PC-9 (cell line): Measurements from ENCODE around the gene TAC3. TPM values are rescaled to one million over a fixed set of nuclear protein-coding genes. Genes with fewer than 3 reads are reported as not detected.

Experiments used
- BruUV-seq: library from RNA; stranded (reverse); fragments of 400-500 nt; replicated peaks from 2 replicates; lab custom pipeline; 2021; lab: Mats Ljungman, UMichigan
- CTCF ChIA-PET: fragments of 300-600 bp; sonication (Branson Sonifier 250); formaldehyde crosslinking; loops from one replicate; lab custom pipeline; 2022; ENCODE audit warnings: antibody characterized with exemption; lab: Charles Lee
- POLR2A ChIA-PET: fragments of 300-600 bp; sonication (Branson Sonifier 250); formaldehyde crosslinking; loops from one replicate; lab custom pipeline; 2022; ENCODE audit warnings: antibody characterized with exemption; ENCODE audit not compliant: unreplicated experiment; lab: Charles Lee
- DNase-seq, 2 experiments: peaks; one replicate each; pipeline versions ENCODE4 v3.0.0 to v3.0.0-alpha.2; 2015 to 2022; ENCODE audit warnings: mixed read lengths in 1 of 2
- H2AFZ ChIP-seq: fragments of 200-600 bp; sonication (generic); 2 replicates; pipeline ENCODE4 v1.8.1; 2017; ENCODE audit warnings: antibody characterized with exemption
- H3F3A ChIP-seq: fragments of 200-600 bp; sonication (generic); 2 replicates; pipeline ENCODE4 v1.8.1; 2017; ENCODE audit warnings: antibody characterized with exemption, mild to moderate bottlenecking, low read depth; ENCODE audit not compliant: insufficient read depth
- H3K27ac ChIP-seq: fragments of 200-600 bp; sonication (generic); 2 replicates; pipeline ENCODE4 v1.6.1; 2016; ENCODE audit warnings: mixed run types
- H3K27me3 ChIP-seq: fragments of 200-600 bp; sonication (generic); 2 replicates; pipeline ENCODE4 v1.6.1; 2016; ENCODE audit warnings: low read depth, mixed run types; ENCODE audit not compliant: insufficient read depth
- H3K36me3 ChIP-seq: fragments of 200-600 bp; sonication (generic); 2 replicates; pipeline ENCODE4 v1.6.1; 2016; ENCODE audit warnings: low read depth, mixed run types
- H3K4me1 ChIP-seq: fragments of 200-600 bp; sonication (generic); replicated peaks from 2 replicates; pipeline ENCODE4 v1.6.1; 2016; ENCODE audit warnings: mixed run types; ENCODE audit not compliant: insufficient read depth
- H3K4me2 ChIP-seq: fragments of 200-600 bp; sonication (generic); 2 replicates; pipeline ENCODE4 v1.6.1; 2017; ENCODE audit warnings: mixed run types
- H3K4me3 ChIP-seq: fragments of 200-600 bp; sonication (generic); 2 replicates; pipeline ENCODE4 v1.6.1; 2016; ENCODE audit warnings: mixed run types
- H3K79me2 ChIP-seq: fragments of 200-600 bp; sonication (generic); 2 replicates; pipeline ENCODE4 v1.6.1; 2017; ENCODE audit warnings: low read depth, mixed run types
- H3K9me2 ChIP-seq: fragments of 200-600 bp; sonication (generic); 2 replicates; pipeline ENCODE4 v1.8.1; 2017; ENCODE audit warnings: mild to moderate bottlenecking; ENCODE audit not compliant: insufficient read depth
- H3K9me3 ChIP-seq: fragments of 200-600 bp; sonication (generic); 2 replicates; pipeline ENCODE4 v1.8.1; 2016; ENCODE audit warnings: low read depth; ENCODE audit not compliant: insufficient read depth
- H4K20me1 ChIP-seq: fragments of 200-600 bp; sonication (generic); 2 replicates; pipeline ENCODE4 v1.8.1; 2017; ENCODE audit not compliant: insufficient read depth
- CTCF ChIP-seq: fragments of 200-600 bp; sonication (generic); conservative IDR thresholded peaks from 2 replicates; pipeline ENCODE4 v1.6.1; 2017; ENCODE audit warnings: mixed run types, antibody characterized with exemption, mild to moderate bottlenecking, moderate library complexity
- EZH2 ChIP-seq: fragments of 200-600 bp; sonication (generic); IDR thresholded peaks from 2 replicates; pipeline ENCODE4 v1.8.0; 2017; ENCODE audit warnings: antibody characterized with exemption, low read depth
- intact Hi-C: fragments of 100-400 bp; cut with micrococcal nuclease; formaldehyde crosslinking; loops from one replicate; pipeline ENCODE4 v1.10.0; 2022; ENCODE audit not compliant: unreplicated experiment
- total RNA-seq: library from RNA; stranded (reverse); gene quantifications from 2 replicates; pipeline ENCODE4 v1.2.3, GENCODE V29; 2021

TAC3 gene
- total RNA-seq, 1 experiment from 2014 or later, result not detected

DNA sequence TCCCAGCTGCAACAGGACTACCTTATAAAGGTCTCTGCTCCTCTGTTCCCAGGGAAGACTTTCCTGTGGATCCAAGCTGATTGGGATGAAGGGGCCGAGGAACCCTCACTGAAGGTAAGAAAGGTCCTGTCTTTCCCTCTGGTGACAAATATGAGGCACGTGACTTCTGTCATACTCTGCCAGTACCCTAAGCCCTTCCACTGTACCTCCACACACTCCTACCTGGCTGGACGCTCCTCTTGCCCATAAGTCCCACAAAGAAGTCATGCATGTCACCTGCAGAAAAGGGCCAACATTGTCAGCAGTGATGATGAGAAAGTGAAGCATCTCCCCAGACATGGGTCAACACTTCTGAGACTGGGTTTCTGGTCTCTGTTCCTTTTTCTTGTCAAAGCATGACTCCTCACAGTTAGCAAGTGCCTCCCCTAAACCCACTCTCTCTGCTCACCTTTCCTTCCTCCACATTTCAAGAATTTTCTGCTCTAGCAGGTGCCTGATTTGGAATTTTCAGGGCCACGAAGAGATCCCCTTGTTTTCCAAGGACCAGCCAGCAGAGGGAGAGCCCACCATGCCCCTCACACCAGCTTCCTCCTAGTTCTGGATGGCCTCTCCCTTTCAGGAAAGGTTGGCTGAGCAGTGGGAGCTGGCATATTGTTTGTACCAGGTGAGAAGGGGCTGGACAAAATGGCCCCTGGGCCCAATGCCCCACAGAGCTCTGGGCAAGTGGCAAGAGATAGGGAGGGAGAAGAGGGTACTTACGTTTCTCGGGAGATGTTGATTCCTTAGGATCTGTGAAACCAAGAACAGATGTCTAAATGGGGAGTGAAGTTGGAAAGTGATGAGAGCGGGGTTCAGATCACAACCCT is 3.5 kb downstream of the TAC3 start:
- Histone ChIP-seq H3K27ac (no peak overlapping the region), H3K4me2 (no peak overlapping the region), H3K27me3 (peaks cover 48% of the 10 kb centered on the region), H3K4me3 (no peak overlapping the region), H3K4me1 (no peaks in the 10 kb centered on the region; the same call in 1 of the 2 replicates), H2AFZ (no peak overlapping the region), H3K9me3 (no peaks in the 10 kb centered on the region), H3K79me2 (no peaks in the 10 kb centered on the region), H4K20me1 (no peaks in the 10 kb centered on the region), H3F3A (no peaks in the 10 kb centered on the region; the same call in 1 of the 2 replicates), H3K36me3 (no peaks in the 10 kb centered on the region), H3K9me2 (no peaks in the 10 kb centered on the region)
- intact Hi-C loops, result no loop called here
- TF ChIP-seq EZH2, result no peak
- TF ChIP-seq CTCF, result no peak
- BruUV-seq, result no TSS peak
- POLR2A ChIA-PET, result no interaction called here
- CTCF ChIA-PET, result interaction anchor here (0.6 kb wide), 1 partner anchor 227 kb away, joined by 3 read pairs; no protein-coding TSS in a partner anchor
- no peak for DNase-seq

DNA sequence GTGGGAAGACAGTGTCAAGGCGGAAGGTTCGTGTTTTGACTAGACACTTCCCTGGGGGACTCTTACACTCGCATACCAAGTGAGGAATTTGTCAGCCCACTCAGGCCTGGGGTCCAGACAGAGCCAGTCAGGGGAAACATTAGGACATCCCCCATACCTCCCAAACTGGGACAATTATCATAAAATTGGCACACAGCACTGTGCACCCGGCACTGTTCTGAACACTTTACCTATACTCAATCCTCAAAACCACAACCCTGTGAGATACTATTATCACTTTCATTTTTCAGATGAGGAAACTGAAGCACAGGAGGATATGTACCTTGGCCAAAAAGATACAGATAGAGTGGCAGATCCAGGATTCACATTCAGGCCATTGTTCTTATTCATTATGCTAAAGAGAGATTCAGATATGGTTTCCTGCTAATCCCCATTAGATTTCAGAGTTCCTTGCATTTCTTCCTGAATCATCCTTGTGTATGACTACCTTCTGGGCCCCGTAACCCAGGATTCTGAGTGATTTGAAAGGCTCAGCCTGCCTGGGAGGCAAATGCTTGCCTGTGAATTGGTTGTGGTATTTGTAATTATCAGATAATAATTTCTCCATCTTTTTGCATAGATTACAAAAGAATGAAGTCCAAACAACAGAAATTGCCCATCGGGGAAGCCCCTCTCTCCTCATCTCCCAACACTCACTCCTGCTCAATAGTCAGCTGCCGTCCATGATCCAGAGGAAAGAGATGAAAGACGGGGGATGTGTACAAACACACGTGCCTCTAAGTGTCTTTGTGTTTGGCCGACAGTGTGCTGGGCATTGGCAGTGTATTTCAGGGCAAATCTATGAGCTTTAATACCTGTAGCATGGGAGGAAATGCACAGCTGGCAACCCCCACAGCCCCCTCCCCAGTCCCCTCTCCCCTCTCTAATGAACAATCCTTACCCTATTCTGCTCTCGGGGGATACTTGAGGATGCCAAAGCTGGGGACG is 4.6 kb downstream of the TAC3 start:
- H3K4me2 ChIP-seq, result no peak overlapping the region
- H3K9me2 ChIP-seq, result no peaks in the 10 kb centered on the region
- peaks cover 3% of the 10 kb centered on the region for H3K4me1 ChIP-seq
- no peak overlapping the region for H3K4me3 ChIP-seq
- H3K27ac ChIP-seq, result no peak overlapping the region
- no peaks in the 10 kb centered on the region; the same call in 1 of the 2 replicates for H3F3A ChIP-seq
- no TSS peak for BruUV-seq
- H3K79me2 ChIP-seq, result no peaks in the 10 kb centered on the region
- CTCF ChIA-PET, result interaction anchor here (0.6 kb wide), 1 partner anchor 228 kb away, joined by 3 read pairs; no protein-coding TSS in a partner anchor
- intact Hi-C loops, result no loop called here
- H3K27me3 ChIP-seq, result peaks cover 48% of the 10 kb centered on the region
- POLR2A ChIA-PET, result no interaction called here
- H3K9me3 ChIP-seq, result no peaks in the 10 kb centered on the region
- DNase-seq, result no peak
- no peak overlapping the region for H2AFZ ChIP-seq
- no peaks in the 10 kb centered on the region for H4K20me1 ChIP-seq
- no peaks in the 10 kb centered on the region for H3K36me3 ChIP-seq
- no peak for TF ChIP-seq CTCF
- TF ChIP-seq EZH2, result no peak

DNA sequence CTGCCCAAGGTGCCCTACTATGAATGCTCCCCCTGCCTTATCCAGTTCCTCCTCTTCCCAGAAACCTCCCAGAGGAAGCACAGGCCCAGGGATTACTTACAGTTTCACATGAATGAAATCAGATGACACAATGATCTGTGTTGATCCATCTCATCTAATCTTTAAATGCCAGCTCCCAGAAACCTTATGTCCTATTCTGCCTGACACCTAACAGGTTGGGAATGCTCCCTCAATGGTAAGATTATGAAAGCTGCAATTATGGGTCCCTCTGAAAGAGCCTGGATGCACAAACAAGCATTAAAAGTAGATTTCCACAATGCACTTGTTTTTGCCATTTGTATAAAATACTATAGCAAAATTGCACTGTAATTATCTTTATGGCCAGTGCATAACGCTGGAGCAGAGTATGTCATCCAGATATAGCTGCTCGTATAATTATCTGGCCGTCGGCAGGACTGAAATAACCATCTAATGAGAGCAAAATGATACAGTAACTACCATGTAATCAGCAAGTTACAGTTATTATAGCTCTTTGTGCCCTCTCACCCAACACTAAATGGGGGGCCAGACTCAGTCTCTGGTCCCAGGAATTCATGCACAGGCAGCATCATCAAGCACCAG is 5.6 kb downstream of the TAC3 start:
- H2AFZ ChIP-seq, result no peak overlapping the region
- ChIA-PET CTCF (no interaction called here), POLR2A (no interaction called here)
- no peaks in the 10 kb centered on the region for H3K9me3 ChIP-seq
- peaks cover 5% of the 10 kb centered on the region for H3K4me1 ChIP-seq
- no TSS peak for BruUV-seq
- H3K27ac ChIP-seq, result no peak overlapping the region
- intact Hi-C loops, result no loop called here
- DNase-seq, result no peak
- H3F3A ChIP-seq, result no peaks in the 10 kb centered on the region; the same call in 1 of the 2 replicates
- H3K4me3 ChIP-seq, result no peak overlapping the region
- H3K36me3 ChIP-seq, result no peaks in the 10 kb centered on the region
- H4K20me1 ChIP-seq, result no peaks in the 10 kb centered on the region
- H3K27me3 ChIP-seq, result peaks cover 41% of the 10 kb centered on the region
- no peak overlapping the region for H3K4me2 ChIP-seq
- TF ChIP-seq CTCF (no peak), EZH2 (no peak)
- H3K9me2 ChIP-seq, result no peaks in the 10 kb centered on the region
- H3K79me2 ChIP-seq, result peaks cover 3% of the 10 kb centered on the region; the same call in 1 of the 2 replicates
